GM12873 (cell line): ENCODE results near the gene SLC9A2.

Source experiments
- TF ChIP-seq, protein P1 (sequence below): IDR thresholded peaks from 2 replicates; pipeline ENCODE4 v1.5.1; 2012; ENCODE audit warnings: low read depth, mild to moderate bottlenecking, moderate library complexity, low read length, control low read depth; ENCODE audit not compliant: insufficient read depth; ENCODE audit errors: missing control alignments

Gene SLC9A2

DNA sequence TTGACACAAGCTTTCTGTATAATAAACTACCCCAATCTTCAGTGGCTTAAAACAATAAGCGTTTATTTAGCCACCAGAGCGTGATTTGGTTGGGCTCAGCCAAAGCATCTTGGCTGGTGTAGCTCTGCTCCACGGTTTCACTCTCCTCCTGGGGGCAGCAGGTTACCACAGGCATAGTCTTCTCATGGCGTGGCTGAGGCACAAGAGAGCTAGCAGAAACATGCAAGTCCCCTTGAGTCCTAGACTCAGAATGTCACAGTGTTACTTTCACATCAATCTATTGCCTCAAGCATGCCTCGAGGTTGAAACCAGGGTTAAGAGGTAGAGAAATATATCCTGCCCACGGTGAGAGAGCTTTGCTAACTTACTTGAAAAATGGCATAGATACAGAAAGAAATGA, 19.9 kb upstream of the SLC9A2 start:
- TF ChIP-seq, protein P1, sequence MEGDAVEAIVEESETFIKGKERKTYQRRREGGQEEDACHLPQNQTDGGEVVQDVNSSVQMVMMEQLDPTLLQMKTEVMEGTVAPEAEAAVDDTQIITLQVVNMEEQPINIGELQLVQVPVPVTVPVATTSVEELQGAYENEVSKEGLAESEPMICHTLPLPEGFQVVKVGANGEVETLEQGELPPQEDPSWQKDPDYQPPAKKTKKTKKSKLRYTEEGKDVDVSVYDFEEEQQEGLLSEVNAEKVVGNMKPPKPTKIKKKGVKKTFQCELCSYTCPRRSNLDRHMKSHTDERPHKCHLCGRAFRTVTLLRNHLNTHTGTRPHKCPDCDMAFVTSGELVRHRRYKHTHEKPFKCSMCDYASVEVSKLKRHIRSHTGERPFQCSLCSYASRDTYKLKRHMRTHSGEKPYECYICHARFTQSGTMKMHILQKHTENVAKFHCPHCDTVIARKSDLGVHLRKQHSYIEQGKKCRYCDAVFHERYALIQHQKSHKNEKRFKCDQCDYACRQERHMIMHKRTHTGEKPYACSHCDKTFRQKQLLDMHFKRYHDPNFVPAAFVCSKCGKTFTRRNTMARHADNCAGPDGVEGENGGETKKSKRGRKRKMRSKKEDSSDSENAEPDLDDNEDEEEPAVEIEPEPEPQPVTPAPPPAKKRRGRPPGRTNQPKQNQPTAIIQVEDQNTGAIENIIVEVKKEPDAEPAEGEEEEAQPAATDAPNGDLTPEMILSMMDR, result no peak

DNA sequence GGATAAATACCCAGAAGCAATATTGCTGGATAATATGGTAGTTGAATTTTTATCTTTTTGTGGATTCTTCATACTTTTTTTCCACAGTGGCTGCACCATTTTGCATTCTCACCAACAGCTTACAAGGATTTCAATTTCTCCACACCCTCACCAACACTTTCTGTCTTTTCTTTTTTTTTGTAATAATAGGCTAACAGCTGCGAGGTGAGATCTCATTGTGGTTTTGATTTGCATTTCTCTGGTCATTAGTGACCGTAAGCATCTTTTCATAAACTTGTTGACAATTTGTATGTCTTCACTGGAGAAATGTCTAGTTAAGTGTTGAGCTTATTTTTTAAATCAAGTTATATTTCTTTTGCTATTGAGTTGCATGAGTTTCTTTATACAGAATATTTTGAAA, 17.6 kb upstream of the SLC9A2 start:
- TF ChIP-seq, protein P1, result no peak

DNA sequence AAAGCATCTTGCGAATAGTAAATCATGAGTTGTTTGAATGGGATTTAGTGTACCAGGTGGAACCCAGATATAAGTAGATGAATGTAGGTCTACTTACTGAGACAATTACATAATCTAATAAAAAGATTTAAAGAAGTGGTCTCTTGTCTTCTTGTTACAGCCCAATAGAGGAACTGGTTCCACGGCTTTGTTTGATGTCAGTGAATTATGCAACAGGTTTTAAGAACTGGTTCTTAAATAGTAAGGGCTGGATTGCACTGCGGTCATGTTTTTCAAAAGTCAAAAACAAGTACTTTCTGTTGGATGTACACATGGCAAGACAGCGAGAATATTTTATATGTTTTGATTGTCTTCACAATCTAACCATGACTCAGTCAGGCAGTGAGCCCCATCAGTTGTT, 15.4 kb upstream of the SLC9A2 start:
- TF ChIP-seq, protein P1, result no peak

DNA sequence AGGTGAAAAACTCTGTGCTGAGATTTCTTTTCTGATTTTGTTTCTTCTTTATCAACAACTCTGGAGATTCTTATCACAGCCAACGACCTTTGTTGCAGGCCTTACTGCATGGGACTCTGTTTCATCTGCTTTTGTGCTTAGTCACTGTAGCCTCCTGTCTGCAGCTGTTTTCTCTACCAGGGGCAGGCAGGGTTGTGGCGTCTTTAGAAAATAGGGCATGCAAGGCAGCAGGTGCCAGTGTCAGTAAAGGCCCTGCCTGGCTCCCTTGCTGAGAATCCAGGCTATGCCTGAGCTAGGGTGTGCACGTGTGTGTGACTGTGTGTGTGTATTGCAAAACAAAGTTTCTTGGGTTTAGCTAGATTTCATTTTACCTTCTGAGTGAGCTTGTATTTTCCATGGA, 14.6 kb upstream of the SLC9A2 start:
- TF ChIP-seq, protein P1, result no peak

DNA sequence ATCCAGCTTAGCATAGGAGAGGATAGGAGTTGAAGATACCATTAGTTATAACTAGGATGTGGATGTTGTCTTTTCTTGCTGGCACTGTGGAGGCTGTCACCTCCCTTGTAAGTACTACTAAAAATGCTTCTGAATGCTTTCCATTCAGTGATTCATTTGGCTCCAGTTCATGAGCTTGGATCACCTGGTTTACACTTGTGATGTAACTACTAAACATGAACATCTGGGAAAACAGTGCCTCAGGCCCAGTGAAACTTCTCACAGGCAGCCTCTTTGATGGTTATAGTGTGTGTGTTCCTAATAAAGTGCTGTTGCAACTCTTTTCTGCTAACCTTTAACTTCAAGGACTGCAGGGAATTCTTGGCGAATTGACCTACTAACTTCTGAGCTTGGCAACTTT, 13.0 kb upstream of the SLC9A2 start:
- TF ChIP-seq, protein P1, result no peak

DNA sequence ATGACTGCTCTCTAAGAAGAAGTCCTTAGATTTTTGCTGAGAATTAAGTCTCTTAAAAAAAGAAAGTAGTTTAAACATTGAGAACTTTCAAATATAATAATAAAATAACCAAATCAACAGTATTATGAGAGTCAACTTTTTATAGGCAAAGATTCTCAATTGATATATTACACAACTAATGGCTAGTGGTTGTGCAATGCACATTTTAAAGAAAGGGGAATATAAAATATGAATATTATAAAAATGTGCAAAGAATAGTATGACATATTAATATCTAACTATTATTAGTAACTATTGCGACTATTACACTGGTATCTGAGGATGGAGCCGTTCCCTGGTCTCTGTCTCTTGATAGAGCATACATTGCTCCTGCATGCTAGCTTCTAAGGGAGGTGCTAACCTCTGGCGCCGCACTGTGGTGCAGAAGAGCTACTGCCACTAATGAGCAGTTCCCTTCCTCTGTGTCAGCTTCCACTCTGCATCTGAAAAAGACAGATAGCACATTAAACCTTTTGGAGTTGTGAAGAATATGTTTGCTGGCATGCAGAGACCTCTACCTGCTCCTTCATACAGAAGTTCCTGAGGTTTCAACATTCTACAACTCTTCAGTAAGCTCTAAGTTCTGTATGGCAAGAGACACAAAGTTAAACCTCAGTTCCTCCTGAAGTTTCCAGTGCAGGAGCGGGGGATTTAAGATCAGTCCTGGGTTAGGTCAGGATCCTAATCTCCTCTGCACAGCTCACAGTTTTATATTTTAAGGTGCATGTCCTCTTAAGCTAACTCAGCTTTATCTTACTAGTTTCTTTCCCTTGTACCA, 3.5 kb upstream of the SLC9A2 start:
- TF ChIP-seq, protein P1, result peak; percentile 98

DNA sequence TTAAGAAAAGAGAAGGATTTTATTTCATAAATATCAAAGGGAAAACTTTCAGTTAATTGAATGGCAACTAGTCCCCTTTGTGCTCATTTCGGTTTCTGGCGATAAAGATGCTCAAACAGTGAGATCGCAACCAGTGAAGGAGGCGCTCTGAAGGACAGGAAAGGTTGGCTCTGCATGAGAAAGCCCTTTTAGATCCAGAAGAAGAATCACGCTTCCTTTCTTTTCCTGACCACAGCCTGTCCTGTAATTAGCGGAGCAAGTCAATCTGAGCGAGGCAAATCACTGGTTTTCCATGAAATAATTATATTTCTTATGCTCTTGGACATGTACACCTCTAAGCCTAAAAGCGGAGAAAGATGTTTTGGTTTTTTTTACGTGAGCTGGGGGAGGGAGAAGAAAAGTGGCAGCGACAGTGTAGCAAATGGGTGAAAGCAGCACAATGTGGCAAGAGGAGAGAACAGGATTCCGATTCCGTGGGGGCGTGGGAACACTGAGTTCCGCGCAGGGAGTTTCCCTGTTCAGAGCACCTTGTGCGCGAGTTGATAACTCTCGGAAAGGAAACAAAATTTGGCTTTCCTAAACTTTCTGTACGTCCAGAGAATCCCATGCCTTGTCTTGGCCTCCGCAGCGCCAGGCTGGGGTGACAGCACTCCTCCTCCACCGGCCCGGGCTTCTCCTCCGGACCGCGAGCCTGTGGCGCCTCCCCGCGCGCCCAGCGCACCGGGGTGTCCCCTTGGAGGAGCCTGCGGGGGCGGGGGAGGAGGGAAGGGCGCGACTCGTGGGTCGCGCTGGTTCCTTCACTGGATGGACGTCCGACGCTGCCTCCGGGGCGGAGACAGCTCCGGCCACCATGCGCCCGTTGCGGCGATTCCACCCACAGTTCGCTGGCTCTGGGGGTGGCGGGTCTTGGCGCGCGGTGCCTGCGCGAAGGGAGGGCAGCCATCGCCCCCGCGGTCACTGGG, 620 bp upstream of the SLC9A2 start:
- TF ChIP-seq, protein P1, result no peak
